Endothelial cell of umbilical vein (primary cell): ENCODE results near the gene MOXD1. TPM values are rescaled to one million over a fixed set of nuclear protein-coding genes. Genes with fewer than 3 reads are reported as not detected.

Source experiments
- BruUV-seq: library from RNA; stranded (reverse); fragments of 400-500 nt; replicated peaks from 2 replicates; lab custom pipeline; 2021; lab: Mats Ljungman, UMichigan
- CTCF ChIA-PET: fragments of 300-600, 350-600 bp; sonication (Branson Sonifier 250); formaldehyde crosslinking; loops from one replicate; lab custom pipeline; 2021; ENCODE audit warnings: antibody characterized with exemption, inconsistent platforms; lab: Charles Lee
- POLR2A ChIA-PET: fragments of 300-600, 350-600 bp; sonication (Branson Sonifier 250); formaldehyde crosslinking; loops from one replicate; lab custom pipeline; 2021; ENCODE audit warnings: antibody characterized with exemption, inconsistent platforms; lab: Charles Lee
- DNase-seq: peaks from one replicate; pipeline ENCODE4 v3.0.0-alpha.2; 2011; ENCODE audit warnings: low read depth, low spot score
- FAIRE-seq: peaks from 2 replicates; lab custom pipeline; 2011; peaks lifted over from hg19 to GRCh38; lab: Jason Lieb, UNC
- H2AFZ ChIP-seq: 2 replicates; pipeline ENCODE4 v1.6.0; 2012; ENCODE audit warnings: low read depth, low read length, control low read depth, inconsistent platforms
- H3K27ac ChIP-seq: 2 replicates; pipeline ENCODE4 v1.5.1; 2011; ENCODE audit warnings: low read depth, mild to moderate bottlenecking, control low read depth, low read length, moderate library complexity; ENCODE audit not compliant: insufficient read depth
- H3K27me3 ChIP-seq, 2 experiments: 2 replicates each; pipeline versions ENCODE4 v1.6.0 to v1.6.1; 2011; ENCODE audit warnings: low read length in 2 of 2, mixed read lengths in 1 of 2; ENCODE audit not compliant: control insufficient read depth in 2 of 2, insufficient read depth in 2 of 2
- H3K36me3 ChIP-seq, 2 experiments: 2 replicates in 1 of 2; 3 replicates in 1 of 2; pipeline ENCODE4 v1.5.1; 2011; ENCODE audit warnings: low read length in 2 of 2, mild to moderate bottlenecking in 1 of 2, moderate library complexity in 1 of 2; ENCODE audit not compliant: control insufficient read depth in 2 of 2, insufficient read depth in 2 of 2; ENCODE audit errors: extremely low read depth in 1 of 2
- H3K4me1 ChIP-seq: 3 replicates; pipeline ENCODE4 v1.5.1; 2011; ENCODE audit warnings: mild to moderate bottlenecking, low read length; ENCODE audit not compliant: control insufficient read depth, insufficient read depth; ENCODE audit errors: extremely low read depth
- H3K4me2 ChIP-seq: 2 replicates; pipeline ENCODE4 v1.6.1; 2011; ENCODE audit warnings: low read length, control low read depth, mixed read lengths; ENCODE audit not compliant: insufficient read depth
- H3K4me3 ChIP-seq, 3 experiments: fragments of 200-600 bp in 1 of 3; sonication (generic), shearing (Covaris generic) in 1 of 3; replicated peaks in 1 of 3; 2 replicates each; pipeline ENCODE4 v1.5.1; 2011 to 2016; ENCODE audit warnings: control low read depth in 3 of 3, low read length in 3 of 3, mild to moderate bottlenecking in 2 of 3, inconsistent platforms in 1 of 3, low read depth in 1 of 3, moderate library complexity in 1 of 3; ENCODE audit not compliant: insufficient read depth in 1 of 3
- H3K79me2 ChIP-seq: 2 replicates; pipeline ENCODE4 v1.6.0; 2012; ENCODE audit warnings: low read length, inconsistent platforms; ENCODE audit not compliant: control insufficient read depth, insufficient read depth
- H3K9ac ChIP-seq: replicated peaks from 2 replicates; pipeline ENCODE3; 2011; ENCODE audit warnings: low read length, control low read depth; ENCODE audit not compliant: insufficient read depth; ENCODE audit errors: extremely low read depth
- H3K9me1 ChIP-seq: replicated peaks from 3 replicates; pipeline ENCODE4 v1.6.0; 2011; ENCODE audit warnings: mild to moderate bottlenecking, low read length; ENCODE audit not compliant: control insufficient read depth, insufficient read depth; ENCODE audit errors: extremely low read depth
- H3K9me3 ChIP-seq: replicated peaks from 2 replicates; pipeline ENCODE4 v1.5.1; 2012; ENCODE audit warnings: low read length, inconsistent platforms; ENCODE audit not compliant: control insufficient read depth, insufficient read depth
- H4K20me1 ChIP-seq: replicated peaks from 2 replicates; pipeline ENCODE3; 2011; ENCODE audit warnings: mild to moderate bottlenecking, low read length; ENCODE audit not compliant: control insufficient read depth, insufficient read depth; ENCODE audit errors: extremely low read depth
- CTCF ChIP-seq, 2 donors: IDR thresholded peaks; 1 replicate in 1 of 2; 2 replicates in 1 of 2; pipeline ENCODE4 v1.5.1; 2011; ENCODE audit warnings: low read length in 2 of 2, mild to moderate bottlenecking in 2 of 2, moderate library complexity in 2 of 2, control low read depth in 1 of 2, inconsistent platforms in 1 of 2, low read depth in 1 of 2; ENCODE audit not compliant: insufficient read depth in 1 of 2; ENCODE audit errors: extremely low read depth in 1 of 2
- EZH2 ChIP-seq: IDR thresholded peaks from 2 replicates; pipeline ENCODE4 v1.6.1; 2012; ENCODE audit warnings: borderline replicate concordance, low read depth, mild to moderate bottlenecking, moderate library complexity, low read length, inconsistent platforms; ENCODE audit not compliant: severe bottlenecking
- FOS ChIP-seq: IDR thresholded peaks from 2 replicates; pipeline ENCODE4 v1.6.1; 2011; ENCODE audit warnings: mild to moderate bottlenecking, low read length, moderate library complexity, borderline replicate concordance; ENCODE audit not compliant: insufficient read depth
- GATA2 ChIP-seq: IDR thresholded peaks from 2 replicates; pipeline ENCODE4 v1.7.0; 2011; ENCODE audit warnings: low read depth, mild to moderate bottlenecking, moderate library complexity, mixed read lengths, low read length; ENCODE audit not compliant: insufficient read length, insufficient read depth
- JUN ChIP-seq: IDR thresholded peaks from 2 replicates; pipeline ENCODE4 v1.6.1; 2011; ENCODE audit warnings: borderline replicate concordance, low read depth; ENCODE audit not compliant: insufficient read length, insufficient read depth
- MYC ChIP-seq: IDR thresholded peaks from one replicate; pipeline ENCODE4 v1.6.1; 2011; ENCODE audit warnings: mild to moderate bottlenecking, low read depth, low read length
- POLR2A ChIP-seq: IDR thresholded peaks from 2 replicates; pipeline ENCODE4 v1.6.1; 2012; ENCODE audit warnings: low read depth, mild to moderate bottlenecking, control low read depth, low read length
- POLR2AphosphoS5 ChIP-seq: IDR thresholded peaks from 2 replicates; pipeline ENCODE4 v1.6.1; 2012; ENCODE audit warnings: low read depth, mild to moderate bottlenecking, control low read depth, low read length, moderate library complexity; ENCODE audit not compliant: insufficient read depth
- dilution Hi-C: fragments of 300-500 bp; cut with MboI; formaldehyde crosslinking; loops from one replicate; pipeline ENCODE4 v1.15.0; 2019; ENCODE audit warnings: low sequenced_read_pairs; ENCODE audit not compliant: extremely low pct_ligation_motif_present
- intact Hi-C: fragments of 100-400 bp; cut with micrococcal nuclease; formaldehyde crosslinking; loops from one replicate; pipeline ENCODE4 v1.10.0; 2022
- polyA plus RNA-seq, 4 experiments: library from polyadenylated mRNA; depleted of rRNA in 3 of 4; stranded (reverse) in 3 of 4; unstranded in 1 of 4; fragments of >200 nt; gene quantifications; 2 replicates each; pipeline versions ENCODE4 v1.2.1 to v1.2.3, GENCODE V29; 2011 to 2012; ENCODE audit warnings: missing spikeins in 1 of 4
- total RNA-seq: library from RNA; stranded (reverse); gene quantifications from 2 replicates; pipeline ENCODE4 v1.2.3, GENCODE V29; 2021

Gene MOXD1
- total and polyA plus RNA-seq, 2 donors (not counting 3 experiments of a cell fraction or from before 2014, with no cell fraction given) = 0.01 TPM; not detected in 1

- FAIRE-seq = no peak
These were observed 128.5 kb downstream of the MOXD1 start for GRCh38 chr6:132272776-132273175.

More at GRCh38 chr6:132272776-132273175, 128.5 kb downstream of the MOXD1 start:
- peaks cover 0 to 4% of the 10 kb centered on the region in 2 experiments for H3K27me3 ChIP-seq
- dilution Hi-C loops (no loop called here), intact Hi-C loops (no loop called here)
- H4K20me1 ChIP-seq = no peaks in the 10 kb centered on the region
- no peaks in the 10 kb centered on the region for H3K9me1 ChIP-seq
- no peak overlapping the region for H3K4me2 ChIP-seq
- DNase-seq = no peak
- POLR2A ChIA-PET = no interaction called here
- CTCF ChIA-PET = interaction anchor here (0.6 to 6.0 kb wide), 4 partner anchors 25 to 348 kb away, joined by 3 to 29 read pairs (median 6); no protein-coding TSS in a partner anchor
- H2AFZ ChIP-seq = no peak overlapping the region
- H3K36me3 ChIP-seq = no peaks in the 10 kb centered on the region
- TF ChIP-seq CTCF (IDR thresholded peaks at IDR 0.05; ENCODE audit: extremely low read depth in 1 of 2, insufficient read depth in 1 of 2, low read depth in 1 of 2, low read length in 2 of 2) (no peak), JUN (no peak), GATA2 (no peak), EZH2 (no peak), POLR2A (no peak), POLR2AphosphoS5 (no peak), FOS (no peak), MYC (no peak)
- H3K4me1 ChIP-seq = no peaks in the 10 kb centered on the region
- no peaks in the 10 kb centered on the region for H3K9me3 ChIP-seq
- no peaks in the 10 kb centered on the region for H3K79me2 ChIP-seq
- H3K4me3 ChIP-seq = no peak overlapping the region
- H3K27ac ChIP-seq = no peak overlapping the region
- BruUV-seq = no TSS peak
- H3K9ac ChIP-seq = no peak overlapping the region
